Peyer's patch (tissue), 4 donors: ENCODE data around the gene LYST.

Source experiments
- CTCF ChIP-seq, 6 experiments: fragments of 450-650 bp in 4 of 6; fragments of 200-600 bp in 2 of 6; sonication (generic) in 1 of 6; IDR thresholded peaks; one replicate each; pipeline ENCODE4 v1.5.1; 2017 to 2019; ENCODE audit warnings: antibody characterized with exemption in 6 of 6, mild to moderate bottlenecking in 3 of 6, moderate library complexity in 1 of 6
- POLR2A ChIP-seq, 2 donors: fragments of 450-650 bp; IDR thresholded peaks; one replicate each; pipeline ENCODE4 v1.5.1; 2017; ENCODE audit warnings: antibody characterized with exemption in 2 of 2, mild to moderate bottlenecking in 2 of 2, moderate library complexity in 2 of 2

GRCh38 chr1:235763962-235764361, 102.7 kb downstream of the LYST start:
- TF ChIP-seq CTCF (IDR thresholded peaks at IDR 0.05) (no peak), POLR2A (IDR thresholded peaks at IDR 0.05) (no peak)
